Astrocyte of the spinal cord (primary cell): Measurements from ENCODE around the gene SLC6A13.

Experiments used
- DNase-seq: peaks from one replicate; pipeline ENCODE4 v3.0.0; 2011; ENCODE audit warnings: low read depth, low spot score
- H3K4me3 ChIP-seq: 2 replicates; pipeline ENCODE4 v1.5.1; 2011; ENCODE audit warnings: low read depth, mild to moderate bottlenecking, low read length, moderate library complexity
- in situ Hi-C: cut with HindIII; loops from 2 replicates; pipeline ENCODE4 v1.10.0; 2017; ENCODE audit warnings: low sequenced_read_pairs
- TF ChIP-seq, protein P1 (sequence below): IDR thresholded peaks from 2 replicates; pipeline ENCODE4 v1.5.1; 2012; ENCODE audit warnings: low read depth, mild to moderate bottlenecking, low read length, inconsistent platforms

SLC6A13 gene

DNA sequence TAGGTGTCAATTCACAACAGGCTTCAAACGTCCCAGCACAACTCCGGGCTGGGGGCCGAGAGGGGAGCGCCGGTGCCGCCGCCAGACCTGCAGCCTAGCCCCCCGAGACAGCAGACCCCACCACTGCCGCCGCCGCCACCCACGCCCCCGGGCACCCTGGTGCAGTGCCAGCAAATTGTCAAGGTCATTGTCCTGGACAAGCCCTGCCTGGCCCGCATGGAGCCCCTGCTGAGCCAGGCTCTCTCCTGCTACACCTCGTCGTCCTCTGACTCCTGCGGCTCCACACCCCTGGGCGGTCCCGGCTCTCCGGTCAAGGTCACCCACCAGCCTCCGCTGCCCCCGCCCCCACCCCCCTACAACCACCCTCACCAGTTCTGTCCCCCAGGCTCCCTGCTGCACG, 88.0 kb downstream of the SLC6A13 start:
- in situ Hi-C loops = no loop called here
- TF ChIP-seq, protein P1, sequence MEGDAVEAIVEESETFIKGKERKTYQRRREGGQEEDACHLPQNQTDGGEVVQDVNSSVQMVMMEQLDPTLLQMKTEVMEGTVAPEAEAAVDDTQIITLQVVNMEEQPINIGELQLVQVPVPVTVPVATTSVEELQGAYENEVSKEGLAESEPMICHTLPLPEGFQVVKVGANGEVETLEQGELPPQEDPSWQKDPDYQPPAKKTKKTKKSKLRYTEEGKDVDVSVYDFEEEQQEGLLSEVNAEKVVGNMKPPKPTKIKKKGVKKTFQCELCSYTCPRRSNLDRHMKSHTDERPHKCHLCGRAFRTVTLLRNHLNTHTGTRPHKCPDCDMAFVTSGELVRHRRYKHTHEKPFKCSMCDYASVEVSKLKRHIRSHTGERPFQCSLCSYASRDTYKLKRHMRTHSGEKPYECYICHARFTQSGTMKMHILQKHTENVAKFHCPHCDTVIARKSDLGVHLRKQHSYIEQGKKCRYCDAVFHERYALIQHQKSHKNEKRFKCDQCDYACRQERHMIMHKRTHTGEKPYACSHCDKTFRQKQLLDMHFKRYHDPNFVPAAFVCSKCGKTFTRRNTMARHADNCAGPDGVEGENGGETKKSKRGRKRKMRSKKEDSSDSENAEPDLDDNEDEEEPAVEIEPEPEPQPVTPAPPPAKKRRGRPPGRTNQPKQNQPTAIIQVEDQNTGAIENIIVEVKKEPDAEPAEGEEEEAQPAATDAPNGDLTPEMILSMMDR = no peak
- H3K4me3 ChIP-seq = no peak overlapping the region
- DNase-seq = no peak

DNA sequence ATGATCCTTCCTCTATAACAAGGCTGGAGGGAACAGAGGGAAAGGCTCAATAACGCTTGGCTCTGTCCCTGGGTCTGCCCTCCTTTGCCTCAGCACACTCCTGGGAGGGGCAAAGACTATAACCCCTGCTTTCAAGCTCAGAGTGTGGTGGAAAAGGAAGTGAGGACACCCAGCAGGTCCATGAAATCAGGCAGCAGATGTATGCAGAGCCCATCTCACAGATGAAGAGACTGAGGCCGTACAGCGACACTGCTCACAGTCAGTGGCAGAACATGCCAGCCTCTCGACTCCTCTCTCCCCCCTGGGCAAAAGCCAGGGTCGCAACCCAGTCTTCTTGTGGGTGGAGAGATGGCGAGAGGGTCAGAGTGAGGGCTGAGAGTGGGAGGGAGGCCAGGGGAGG, 88.5 kb downstream of the SLC6A13 start:
- in situ Hi-C loops = no loop called here

DNA sequence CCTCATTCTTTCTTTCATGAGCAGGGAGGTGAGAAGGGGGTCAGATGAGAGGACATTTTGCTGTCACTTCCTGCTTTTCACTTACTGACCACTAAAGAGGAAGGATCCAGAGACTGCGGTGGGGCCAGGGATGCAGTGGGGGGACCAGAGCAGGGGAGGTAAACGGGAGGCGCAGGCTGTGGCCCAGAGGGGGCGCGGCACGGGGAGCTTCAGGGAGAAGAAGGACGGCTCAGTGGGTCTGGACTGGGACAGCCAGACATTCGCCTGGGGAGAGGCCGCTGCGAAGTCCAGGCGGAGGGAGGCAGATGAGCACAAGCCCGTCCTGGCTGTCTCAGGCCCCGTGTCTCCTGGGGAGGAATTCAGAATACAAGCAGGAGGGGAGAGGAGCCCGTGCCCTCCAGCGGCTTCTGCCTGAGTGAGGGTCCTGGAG, 89.9 kb downstream of the SLC6A13 start:
- in situ Hi-C loops = no loop called here
- TF ChIP-seq, protein P1 = no peak
- DNase-seq = no peak
- no peak overlapping the region for H3K4me3 ChIP-seq

More for the DNA sequence above, 88.5 kb downstream of the SLC6A13 start:
- H3K4me3 ChIP-seq = no peak overlapping the region
- TF ChIP-seq, protein P1 = no peak
- DNase-seq = no peak

DNA sequence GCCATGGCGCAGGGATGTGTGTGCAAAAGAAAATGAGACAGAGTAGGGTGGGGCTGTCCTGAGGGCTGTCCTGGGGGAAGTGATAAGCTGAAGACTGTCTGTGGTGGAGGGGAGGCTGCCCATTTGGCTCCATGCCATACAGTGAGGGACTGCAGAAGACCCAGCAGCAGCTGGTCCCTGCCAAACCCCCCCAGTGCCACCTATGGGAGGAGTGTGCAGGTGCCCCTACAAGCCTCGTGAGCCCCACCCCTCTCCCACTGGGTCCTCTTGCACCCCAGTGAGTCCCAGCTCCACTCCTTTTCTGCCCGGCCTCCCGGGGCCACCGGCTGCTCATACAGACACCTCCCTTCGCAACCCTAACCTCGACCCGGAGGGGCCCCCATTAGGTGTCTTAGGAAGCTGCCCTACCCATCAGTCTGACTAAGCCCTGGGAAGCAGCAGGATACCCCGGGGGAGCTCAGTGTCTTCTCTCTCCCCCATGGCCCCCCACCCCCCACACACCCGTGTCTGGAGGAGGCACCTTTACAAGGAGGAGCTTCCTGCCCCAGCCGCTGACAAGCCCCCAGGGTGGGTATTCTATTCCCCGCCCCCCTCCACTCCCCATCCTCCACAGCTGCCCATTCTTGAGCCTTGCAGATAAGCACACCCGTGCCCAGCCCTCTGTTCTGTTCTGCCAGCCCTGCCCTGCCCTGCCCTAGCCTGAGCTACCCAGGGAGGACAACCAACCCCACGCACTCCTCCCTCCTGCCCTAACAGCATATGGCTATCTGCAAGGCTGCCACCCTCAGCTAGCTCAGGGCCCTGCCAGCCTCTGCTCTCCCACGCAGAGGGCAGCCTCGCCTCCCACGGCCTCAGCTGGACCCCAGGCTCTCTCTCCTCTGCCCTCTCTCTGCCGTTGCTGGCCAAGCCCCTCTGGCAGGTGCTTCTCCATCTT, 90.6 kb downstream of the SLC6A13 start:
- no peak overlapping the region for H3K4me3 ChIP-seq
- in situ Hi-C loops = no loop called here
- DNase-seq = no peak
- TF ChIP-seq, protein P1 = no peak

DNA sequence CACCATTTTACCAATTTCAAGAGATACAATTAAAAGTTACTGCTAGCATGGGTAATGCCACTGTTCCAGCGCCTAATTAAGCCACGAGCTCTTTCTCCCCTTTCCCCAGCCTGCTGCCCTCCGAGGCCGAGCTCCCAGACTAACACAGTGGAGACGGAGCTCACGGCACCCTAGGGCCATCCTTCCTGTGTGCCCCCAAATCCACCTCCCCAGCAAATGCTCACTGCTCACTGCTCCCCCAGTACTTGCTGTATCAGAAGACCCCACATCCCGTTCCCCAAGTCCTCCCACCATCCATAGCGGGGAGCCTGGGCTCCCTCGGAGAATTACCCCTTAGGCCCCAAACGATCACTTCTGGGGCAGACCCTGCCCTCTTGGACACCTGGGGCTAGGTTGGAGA, 91.4 kb downstream of the SLC6A13 start:
- TF ChIP-seq, protein P1 = no peak
- in situ Hi-C loops = no loop called here
- DNase-seq = no peak
- H3K4me3 ChIP-seq = no peak overlapping the region
